GM12875 (cell line): ENCODE measurements around the gene ZNF232.
A peak's percentile ranks its signal among the peaks of the same experiment; 100 is the strongest.
"Not testable (repeated sequence)": the region's sequence is repeated elsewhere in the genome, so short reads cannot be mapped to it uniquely, and the experiment has no call there.

Source experiments
- H3K4me3 ChIP-seq: one replicate; pipeline ENCODE4 v1.5.1; 2011; ENCODE audit warnings: low read depth, low read length, control low read depth
- TF ChIP-seq, protein P1 (sequence below): IDR thresholded peaks from 2 replicates; pipeline ENCODE4 v1.5.1; 2011; ENCODE audit warnings: low read depth, mild to moderate bottlenecking, control low read depth, inconsistent platforms, low read length, moderate library complexity, borderline replicate concordance; ENCODE audit not compliant: insufficient read depth

ZNF232 gene

DNA sequence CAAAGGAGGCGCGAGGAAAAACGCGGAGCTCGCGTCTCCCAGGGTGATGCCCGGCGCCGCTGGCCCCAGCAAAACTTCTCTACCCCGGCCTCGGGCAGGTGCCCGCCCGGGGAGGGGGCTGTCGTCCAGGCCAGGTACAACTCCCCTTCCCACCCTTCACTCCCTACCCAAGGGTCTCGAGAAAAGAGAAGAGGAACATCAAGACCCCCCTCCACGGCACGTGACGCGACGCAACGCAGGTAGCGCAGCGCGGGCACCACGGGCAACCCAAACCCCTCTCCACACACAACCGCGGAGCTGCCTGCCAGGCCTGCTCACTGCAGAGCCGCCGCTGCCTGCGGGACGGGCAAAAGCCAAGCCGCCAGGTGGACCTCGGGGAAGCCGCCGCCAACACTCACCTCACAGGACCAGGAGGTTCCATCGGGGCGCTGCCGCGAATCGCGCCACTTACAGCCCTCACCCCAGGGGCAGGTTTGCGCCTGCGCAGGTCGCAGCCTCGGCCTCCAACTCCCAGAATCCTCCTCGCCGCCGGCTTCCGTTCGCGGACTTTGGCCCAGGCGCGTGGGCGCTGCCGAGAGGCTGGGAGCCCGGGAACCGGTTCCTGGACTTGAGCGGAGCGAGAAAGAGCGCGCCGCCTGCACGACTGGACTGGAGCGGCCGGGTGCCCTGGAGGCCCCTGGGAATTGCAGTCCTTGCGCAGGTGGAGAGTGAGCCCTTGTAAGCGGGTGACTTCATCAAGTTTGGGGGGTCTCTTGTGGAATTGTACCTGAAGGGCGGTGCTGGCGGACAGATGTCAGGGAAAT, at the start of gene ZNF232:
ZNF232 (minus strand) TSS at position 477 of the 803 bp plus-strand sequence; CDS start at position 421, 56 bp downstream.
- peak within 1 kb of the TSS; percentile 71 for H3K4me3 ChIP-seq
- TF ChIP-seq, protein P1, sequence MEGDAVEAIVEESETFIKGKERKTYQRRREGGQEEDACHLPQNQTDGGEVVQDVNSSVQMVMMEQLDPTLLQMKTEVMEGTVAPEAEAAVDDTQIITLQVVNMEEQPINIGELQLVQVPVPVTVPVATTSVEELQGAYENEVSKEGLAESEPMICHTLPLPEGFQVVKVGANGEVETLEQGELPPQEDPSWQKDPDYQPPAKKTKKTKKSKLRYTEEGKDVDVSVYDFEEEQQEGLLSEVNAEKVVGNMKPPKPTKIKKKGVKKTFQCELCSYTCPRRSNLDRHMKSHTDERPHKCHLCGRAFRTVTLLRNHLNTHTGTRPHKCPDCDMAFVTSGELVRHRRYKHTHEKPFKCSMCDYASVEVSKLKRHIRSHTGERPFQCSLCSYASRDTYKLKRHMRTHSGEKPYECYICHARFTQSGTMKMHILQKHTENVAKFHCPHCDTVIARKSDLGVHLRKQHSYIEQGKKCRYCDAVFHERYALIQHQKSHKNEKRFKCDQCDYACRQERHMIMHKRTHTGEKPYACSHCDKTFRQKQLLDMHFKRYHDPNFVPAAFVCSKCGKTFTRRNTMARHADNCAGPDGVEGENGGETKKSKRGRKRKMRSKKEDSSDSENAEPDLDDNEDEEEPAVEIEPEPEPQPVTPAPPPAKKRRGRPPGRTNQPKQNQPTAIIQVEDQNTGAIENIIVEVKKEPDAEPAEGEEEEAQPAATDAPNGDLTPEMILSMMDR, result no peak

DNA sequence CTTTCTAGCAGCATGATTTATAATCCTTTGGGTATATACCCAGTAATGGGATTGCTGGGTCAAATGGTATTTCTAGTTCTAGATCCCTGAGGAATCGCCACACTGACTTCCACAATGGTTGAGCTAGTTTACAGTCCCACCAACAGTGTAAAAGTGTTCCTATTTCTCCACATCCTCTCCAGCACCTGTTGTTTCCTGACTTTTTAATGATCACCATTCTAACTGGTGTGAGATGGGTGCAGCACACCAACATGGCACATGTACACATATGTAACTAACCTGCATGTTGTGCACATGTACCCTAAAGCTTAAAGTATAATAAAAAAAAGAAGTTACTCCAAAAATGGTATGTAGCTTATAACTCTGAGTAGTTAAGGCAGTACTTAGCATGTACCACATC, 49.0 kb upstream of the ZNF232 start:
- not testable (repeated sequence) for H3K4me3 ChIP-seq

DNA sequence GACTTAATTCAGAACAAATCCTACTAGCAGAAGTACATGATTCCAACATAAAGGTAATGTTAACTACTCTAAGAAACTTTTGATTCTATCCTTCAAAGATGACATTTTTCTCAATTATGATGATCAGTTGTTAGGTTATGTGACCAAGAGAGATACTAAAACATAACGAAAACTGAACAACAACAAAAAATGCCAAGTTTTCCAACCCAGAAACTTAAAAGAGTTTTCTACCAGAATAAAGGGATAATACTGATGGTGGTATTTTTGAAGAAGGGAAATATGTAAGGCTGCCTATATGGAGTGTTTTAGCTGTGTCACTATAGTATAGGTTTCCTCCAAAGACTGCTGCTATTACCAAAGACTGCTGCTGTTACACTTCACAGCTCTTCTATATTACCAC, 34.4 kb upstream of the ZNF232 start:
- H3K4me3 ChIP-seq, result not testable (repeated sequence)

DNA sequence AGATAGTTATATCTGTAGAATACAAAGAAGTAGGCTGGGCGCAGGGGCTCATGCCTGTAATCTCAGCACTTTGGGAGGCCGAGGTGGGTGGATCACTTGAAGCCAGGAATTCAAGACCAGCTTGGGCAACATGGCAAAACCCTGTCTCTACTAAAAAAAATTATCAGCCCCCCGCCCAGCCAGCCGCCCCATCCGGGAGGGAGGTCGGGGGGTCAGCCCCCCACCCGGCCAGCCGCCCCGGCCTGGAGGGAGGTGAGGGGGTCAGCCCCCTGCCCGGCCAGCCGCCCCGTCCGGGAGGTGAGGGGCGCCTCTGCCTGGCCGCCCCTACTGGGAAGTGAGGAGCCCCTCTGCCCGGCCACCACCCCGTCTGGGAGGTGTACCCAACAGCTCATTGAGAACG, 31.2 kb upstream of the ZNF232 start:
- not testable (repeated sequence) for H3K4me3 ChIP-seq

DNA sequence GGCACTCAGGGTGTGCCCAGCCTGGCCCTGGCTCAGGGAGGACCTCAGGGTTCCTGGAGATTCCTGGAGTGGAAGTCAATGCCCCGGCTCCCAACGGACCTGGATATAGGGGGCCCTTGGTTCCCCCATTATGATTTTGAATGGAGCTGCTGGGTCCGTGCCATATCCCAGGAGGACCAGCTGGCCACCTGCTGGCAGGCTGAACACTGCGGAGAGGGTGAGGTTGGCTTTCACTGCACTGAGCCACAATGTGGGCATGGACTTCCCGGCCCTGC, 27.7 kb upstream of the ZNF232 start:
- TF ChIP-seq, protein P1, result no peak
- no peak overlapping the region for H3K4me3 ChIP-seq

DNA sequence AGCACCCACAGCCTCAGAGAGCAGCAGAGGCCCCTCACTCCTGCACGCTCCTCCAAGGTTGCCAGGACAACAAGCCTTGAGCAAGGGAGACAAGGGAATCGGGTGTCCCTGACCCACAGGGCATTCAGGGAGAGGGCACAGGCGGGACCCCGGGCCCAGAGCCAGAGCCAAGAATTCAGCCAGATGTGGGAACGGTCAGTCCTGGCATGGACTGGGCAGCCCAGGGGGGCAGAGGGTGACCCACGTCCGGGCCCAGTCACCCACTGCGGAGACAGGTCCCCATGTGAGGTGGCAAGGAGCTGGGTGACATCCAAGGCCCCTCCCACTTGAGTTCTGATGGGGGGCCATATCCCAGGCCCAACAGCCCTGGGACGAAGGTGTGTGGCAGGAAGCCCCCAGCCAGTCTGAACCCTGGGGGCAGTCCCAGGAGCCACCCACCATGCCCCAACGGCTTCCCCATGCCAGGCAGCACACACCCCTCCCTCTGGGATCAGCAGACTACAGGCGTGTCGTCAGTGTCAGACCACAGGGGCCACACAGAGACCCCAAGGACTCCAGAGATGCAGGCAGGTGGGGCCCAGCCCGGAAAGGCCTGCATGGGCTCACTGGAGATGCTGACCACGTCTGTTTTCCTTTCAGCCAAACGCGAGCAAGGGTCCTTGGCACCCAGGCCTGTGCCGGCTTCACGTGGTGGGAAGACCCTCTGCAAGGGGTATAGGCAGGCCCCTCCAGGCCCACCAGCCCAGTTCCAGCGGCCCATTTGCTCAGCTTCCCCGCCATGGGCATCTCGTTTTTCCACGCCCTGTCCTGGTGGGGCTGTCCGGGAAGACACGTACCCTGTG, 27.2 kb upstream of the ZNF232 start:
- TF ChIP-seq, protein P1, result no peak
- H3K4me3 ChIP-seq, result no peak overlapping the region

DNA sequence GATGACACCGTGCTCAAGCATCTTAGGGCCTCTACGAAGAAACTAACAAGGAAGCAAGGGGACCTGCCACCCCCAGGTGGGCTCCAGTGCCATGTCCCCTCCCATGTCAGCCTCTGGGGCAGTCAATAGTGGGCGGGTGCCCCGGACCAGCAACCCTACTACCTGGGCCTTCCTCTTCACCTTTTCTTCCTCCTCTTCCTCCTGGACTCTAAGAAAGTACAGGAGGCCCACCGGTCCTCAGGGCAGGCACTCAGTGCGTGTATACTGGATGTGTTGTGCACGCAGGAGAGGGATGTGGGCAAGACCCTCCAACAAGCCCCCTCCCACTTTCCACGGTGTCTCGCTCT, 26.5 kb upstream of the ZNF232 start:
- not testable (repeated sequence) for H3K4me3 ChIP-seq

DNA sequence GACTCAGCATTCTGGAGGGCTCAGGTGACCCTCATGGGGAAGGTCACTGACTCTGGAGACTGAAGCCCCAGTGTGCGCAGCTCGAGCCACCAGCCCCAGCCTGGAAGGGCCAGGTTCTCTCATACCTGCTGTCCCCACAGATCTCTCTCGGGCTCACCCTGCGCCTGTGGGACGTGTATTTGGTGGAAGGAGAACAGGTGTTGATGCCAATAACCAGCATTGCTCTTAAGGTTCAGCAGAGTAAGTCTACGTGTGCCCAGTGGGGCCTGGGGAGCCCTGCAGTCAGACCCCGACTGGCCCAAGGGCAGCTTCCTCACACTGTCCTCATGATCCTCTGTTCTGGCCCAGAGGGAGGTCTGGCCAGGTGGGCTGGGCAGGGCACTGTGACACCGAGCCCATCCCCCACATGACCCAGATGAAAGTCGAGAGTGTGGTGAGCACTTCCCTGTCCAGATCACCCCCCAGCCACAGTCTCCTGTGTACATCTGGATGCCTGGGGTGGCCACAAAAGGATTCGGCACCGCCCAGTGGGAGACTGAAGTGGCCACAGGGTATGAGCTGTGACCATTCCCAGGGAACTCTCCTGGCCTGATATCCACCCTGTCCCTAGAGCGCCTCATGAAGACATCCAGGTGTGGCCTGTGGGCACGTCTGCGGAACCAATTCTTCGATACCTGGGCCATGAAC, 26.0 kb upstream of the ZNF232 start:
- not testable (repeated sequence) for H3K4me3 ChIP-seq

DNA sequence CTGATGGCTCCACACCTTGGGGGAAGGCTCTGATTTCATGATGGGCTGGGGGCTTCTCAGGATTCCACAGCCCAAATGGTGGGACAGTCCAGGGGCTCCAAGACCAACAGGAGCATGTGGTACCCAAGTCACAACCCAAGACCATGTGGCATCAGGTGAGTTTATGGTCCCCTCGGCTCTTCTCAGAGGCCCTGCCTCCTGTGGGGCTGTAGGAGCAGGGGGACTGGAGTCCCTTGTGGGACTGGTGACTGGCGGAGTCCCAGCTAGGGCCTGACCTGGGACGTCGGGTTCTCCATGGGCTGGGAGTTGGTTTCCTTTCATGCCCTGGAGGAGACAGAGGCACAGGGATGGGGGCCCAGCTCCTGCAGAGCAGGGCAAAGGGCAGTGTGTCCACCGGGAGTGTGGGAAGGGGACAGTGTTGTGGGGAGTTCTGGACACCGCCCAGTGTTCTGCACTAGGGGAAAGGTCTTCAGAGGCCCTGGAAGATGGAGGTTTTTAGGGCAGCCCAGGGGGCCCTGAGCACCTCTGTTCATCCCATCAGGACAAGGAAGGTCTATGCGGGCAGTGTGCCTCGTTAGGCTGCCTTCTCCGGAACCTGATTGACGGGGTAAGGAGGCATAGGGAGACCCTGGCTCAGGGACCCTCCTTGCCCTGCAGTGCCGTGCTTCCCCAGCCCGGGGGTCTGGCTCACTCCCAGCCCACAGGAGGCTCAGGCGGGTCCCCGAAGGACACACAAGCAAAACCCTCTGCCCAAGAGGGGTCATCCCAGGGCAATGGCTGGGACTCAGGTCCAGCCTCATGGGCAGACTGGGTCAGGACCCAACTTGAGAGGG, 25.1 kb upstream of the ZNF232 start:
- not testable (repeated sequence) for H3K4me3 ChIP-seq
